Common myeloid progenitor, CD34-positive (primary cell): ENCODE measurements around the gene FEZ2.

ENCODE experiments used
- CTCF ChIA-PET: fragments of 350-600 bp; sonication (Branson Sonifier 250); formaldehyde crosslinking; loops from one replicate; lab custom pipeline; 2021; ENCODE audit warnings: antibody characterized with exemption; lab: Charles Lee
- POLR2A ChIA-PET: fragments of 350-600 bp; sonication (Branson Sonifier 250); formaldehyde crosslinking; loops from one replicate; lab custom pipeline; 2021; ENCODE audit warnings: antibody characterized with exemption; lab: Charles Lee
- DNase-seq, 3 donors: peaks; one replicate each; pipeline versions ENCODE4 v3.0.0 to v3.0.0-alpha.2; 2013
- H3K27ac ChIP-seq, 2 experiments: 1 replicate in 1 of 2; 2 replicates in 1 of 2; pipeline ENCODE4 v1.7.0; 2013; ENCODE audit warnings: inconsistent platforms in 2 of 2, low read length in 2 of 2, mild to moderate bottlenecking in 2 of 2, low read depth in 1 of 2, moderate library complexity in 1 of 2; ENCODE audit not compliant: severe bottlenecking in 2 of 2, insufficient read depth in 1 of 2, poor library complexity in 1 of 2
- H3K27me3 ChIP-seq, 5 experiments: replicated peaks in 2 of 5; 1 replicate in 3 of 5; 2 replicates in 2 of 5; pipeline versions ENCODE4 v1.6.1 to v1.7.0; 2013; ENCODE audit warnings: low read length in 4 of 5, mild to moderate bottlenecking in 2 of 5, moderate library complexity in 2 of 5, inconsistent platforms in 1 of 5; ENCODE audit not compliant: insufficient read depth in 5 of 5, control insufficient read depth in 4 of 5
- H3K36me3 ChIP-seq, 4 experiments: 1 replicate in 2 of 4; 2 replicates in 2 of 4; pipeline versions ENCODE4 v1.6.1 to v1.7.0; 2013; ENCODE audit warnings: low read length in 3 of 4, control low read depth in 1 of 4, mild to moderate bottlenecking in 1 of 4; ENCODE audit not compliant: control insufficient read depth in 4 of 4, insufficient read depth in 4 of 4
- H3K4me1 ChIP-seq, 4 experiments: 1 replicate in 3 of 4; 2 replicates in 1 of 4; pipeline versions ENCODE4 v1.6.1 to v1.7.1; 2013; ENCODE audit warnings: low read length in 3 of 4, mild to moderate bottlenecking in 3 of 4, control low read depth in 1 of 4, inconsistent platforms in 1 of 4, moderate library complexity in 1 of 4; ENCODE audit not compliant: control insufficient read depth in 4 of 4, insufficient read depth in 4 of 4; ENCODE audit errors: control extremely low read depth in 1 of 4
- H3K4me3 ChIP-seq, 7 experiments: 1 replicate in 4 of 7; 2 replicates in 3 of 7; pipeline versions ENCODE4 v1.5.1 to v1.7.0; 2013; ENCODE audit warnings: mild to moderate bottlenecking in 7 of 7, low read length in 6 of 7, moderate library complexity in 6 of 7, inconsistent platforms in 2 of 7, low read depth in 2 of 7, control low read depth in 1 of 7; ENCODE audit not compliant: insufficient read depth in 4 of 7, control insufficient read depth in 1 of 7; ENCODE audit errors: extremely low read depth in 1 of 7
- H3K9me3 ChIP-seq, 5 experiments: 1 replicate in 4 of 5; 2 replicates in 1 of 5; pipeline versions ENCODE4 v1.6.1 to v1.7.1; 2013; ENCODE audit warnings: low read length in 4 of 5, mild to moderate bottlenecking in 2 of 5, inconsistent platforms in 1 of 5, low read depth in 1 of 5, moderate library complexity in 1 of 5; ENCODE audit not compliant: control insufficient read depth in 4 of 5, insufficient read depth in 2 of 5; ENCODE audit errors: control extremely low read depth in 1 of 5
- WGBS: methylation state at CpG from one replicate; pipeline ENCODE4 v1.1.5; 2013; ENCODE audit not compliant: insufficient coverage; 5-methylcytosine and 5-hydroxymethylcytosine counted together

The FEZ2 gene

GRCh38 chr2:36528766-36529392 lies 69.1 kb downstream of the FEZ2 start:
- Histone ChIP-seq H3K4me3 (no peak overlapping the region), H3K27me3 (no peaks in the 10 kb centered on the region), H3K4me1 (peaks cover 0 to 13% (median 3%) of the 10 kb centered on the region in 4 experiments), H3K36me3 (peaks cover 0 to 10% (median 4%) of the 10 kb centered on the region in 4 experiments), H3K9me3 (no peaks in the 10 kb centered on the region), H3K27ac (no peak overlapping the region)
- ChIA-PET POLR2A (no interaction called here), CTCF (interaction anchor here (1.6 kb wide), 1 partner anchor 176 kb away, joined by 5 read pairs; no protein-coding TSS in a partner anchor)
- WGBS, result 95% methylated on average over 5 of the region's 7 CpGs
- no peak for DNase-seq

GRCh38 chr2:36528274-36528673 lies 69.7 kb downstream of the FEZ2 start:
- DNase-seq, result no peak
- Histone ChIP-seq H3K4me3 (no peak overlapping the region), H3K4me1 (peaks cover 0 to 13% (median 3%) of the 10 kb centered on the region in 4 experiments), H3K36me3 (peaks cover 0 to 14% (median 8%) of the 10 kb centered on the region in 4 experiments), H3K27me3 (no peaks in the 10 kb centered on the region), H3K27ac (no peak overlapping the region), H3K9me3 (no peaks in the 10 kb centered on the region)
- ChIA-PET CTCF (interaction anchor here (0.5 to 1.6 kb wide), 2 partner anchors 16 to 176 kb away, joined by 3 to 5 read pairs; no protein-coding TSS in a partner anchor), POLR2A (no interaction called here)
- WGBS, result 97% methylated on average over 4 of the region's 4 CpGs

- WGBS, result 100% methylated on average over 2 of the region's 2 CpGs
- Histone ChIP-seq H3K4me1 (peaks cover 0 to 10% (median 3%) of the 10 kb centered on the region in 4 experiments), H3K9me3 (no peaks in the 10 kb centered on the region), H3K27me3 (no peaks in the 10 kb centered on the region), H3K36me3 (peaks cover 3 to 19% (median 12%) of the 10 kb centered on the region in 4 experiments), H3K27ac (no peak overlapping the region), H3K4me3 (no peak overlapping the region)
- DNase-seq, result no peak
- POLR2A ChIA-PET, result no interaction called here
- CTCF ChIA-PET, result interaction anchor here (1.1 kb wide), 1 partner anchor 10 kb away, joined by 3 read pairs; no protein-coding TSS in a partner anchor
Measured at GRCh38 chr2:36526226-36526625, 71.7 kb downstream of the FEZ2 start.

- ChIA-PET CTCF (interaction anchor here (1.1 kb wide), 1 partner anchor 9 kb away, joined by 3 read pairs; no protein-coding TSS in a partner anchor), POLR2A (interaction anchor here (0.9 kb wide), 1 partner anchor 127 kb away, joined by 3 read pairs; no protein-coding TSS in a partner anchor)
- Histone ChIP-seq H3K27ac (no peak overlapping the region), H3K4me1 (peaks cover 0 to 1% (median under 1%) of the 10 kb centered on the region in 4 experiments), H3K36me3 (peaks cover 3 to 23% (median 13%) of the 10 kb centered on the region in 4 experiments), H3K27me3 (no peaks in the 10 kb centered on the region), H3K4me3 (no peak overlapping the region), H3K9me3 (no peaks in the 10 kb centered on the region)
- DNase-seq, result no peak
- WGBS, result 89% methylated on average over 5 of the region's 5 CpGs
Measured at GRCh38 chr2:36525245-36525644, 72.7 kb downstream of the FEZ2 start.

- CTCF ChIA-PET, result interaction anchor here (1.1 to 1.3 kb wide), 2 partner anchors 13 to 37 kb away, joined by 3 read pairs; no protein-coding TSS in a partner anchor
Measured at GRCh38 chr2:36523153-36523552, 74.8 kb downstream of the FEZ2 start.

GRCh38 chr2:36520431-36520830 lies 77.5 kb downstream of the FEZ2 start:
- Histone ChIP-seq H3K27me3 (no peaks in the 10 kb centered on the region), H3K4me1 (no peaks in the 10 kb centered on the region), H3K9me3 (no peaks in the 10 kb centered on the region), H3K36me3 (peaks cover 8 to 33% (median 15%) of the 10 kb centered on the region in 4 experiments), H3K4me3 (no peak overlapping the region), H3K27ac (no peak overlapping the region)
- DNase-seq, result no peak
- CTCF ChIA-PET, result interaction anchor here (1.2 to 2.4 kb wide), 2 partner anchors 14 to 21 kb away, joined by 3 to 6 read pairs; no protein-coding TSS in a partner anchor
- POLR2A ChIA-PET, result no interaction called here
- WGBS, result no CpG with 5 or more reads among the region's 4 CpGs

More at GRCh38 chr2:36523153-36523552, 74.8 kb downstream of the FEZ2 start:
- no peak for DNase-seq
- no peaks in the 10 kb centered on the region for H3K27me3 ChIP-seq
- WGBS, result 100% methylated on average over 3 of the region's 4 CpGs
- no peaks in the 10 kb centered on the region for H3K4me1 ChIP-seq
- H3K36me3 ChIP-seq, result peaks cover 7 to 33% (median 14%) of the 10 kb centered on the region in 4 experiments
- no peak overlapping the region for H3K4me3 ChIP-seq
- no peaks in the 10 kb centered on the region for H3K9me3 ChIP-seq
- no peak overlapping the region for H3K27ac ChIP-seq
- POLR2A ChIA-PET, result interaction anchor here (0.8 kb wide), 1 partner anchor 79 kb away, joined by 4 read pairs; no protein-coding TSS in a partner anchor
